ENCODE results near the gene SH3RF3. TPM values are rescaled to one million over a fixed set of nuclear protein-coding genes. Genes with fewer than 3 reads are reported as not detected.

The SH3RF3 gene
- polyA plus RNA-seq, 1 of the 3 experiments (the other 2 are of a cell fraction), result 1.9 TPM

DNA sequence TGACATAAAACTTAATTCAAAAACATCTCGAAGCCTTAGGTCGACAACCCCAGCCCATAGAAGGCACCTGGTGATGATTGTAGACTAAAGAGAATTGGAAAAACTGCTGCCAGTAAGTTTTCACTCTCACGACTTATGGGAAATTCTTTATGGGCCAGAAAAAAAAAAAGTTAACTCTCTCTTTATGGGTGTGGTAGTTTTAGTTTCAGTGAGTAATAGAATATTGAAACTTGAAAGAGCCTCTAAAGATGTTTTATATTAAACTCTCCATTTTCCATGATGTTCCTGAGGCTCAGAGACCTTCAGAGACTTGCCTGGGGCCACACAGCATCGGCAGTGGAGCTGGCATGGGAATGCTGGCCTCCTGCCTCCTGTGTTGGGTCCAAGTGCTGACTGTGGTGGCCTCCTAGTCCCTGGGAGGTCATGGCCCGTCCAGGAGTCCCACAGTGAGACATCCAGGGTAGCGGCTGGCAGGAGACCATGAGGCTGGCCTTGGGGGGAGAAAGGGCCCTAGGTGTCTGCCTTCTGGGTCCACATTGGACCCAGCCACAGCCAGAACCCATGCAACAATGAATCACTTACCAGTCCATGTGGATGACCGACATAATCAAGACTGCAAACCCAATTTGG, 325.9 kb downstream of the SH3RF3 start:
- no peaks in the 10 kb centered on the region for H3K79me2 ChIP-seq (ENCODE audit: insufficient read depth)
- peaks cover 0 to 23% of the 10 kb centered on the region in 2 experiments; a peak in 1 of 4 replicates for H3K4me1 ChIP-seq (ENCODE audit: control insufficient read depth in 1 of 2, insufficient read depth in 2 of 2, low read depth in 1 of 2, low read length in 1 of 2)
- ChIA-PET CTCF (no interaction called here), POLR2A (no interaction called here)
- no peak overlapping the region for H3K4me3 ChIP-seq (ENCODE audit: low read depth in 2 of 2, low read length in 1 of 2)
- no peak for DNase-seq
- H4K20me1 ChIP-seq (ENCODE audit: insufficient read depth), result no peaks in the 10 kb centered on the region
- no peak overlapping the region for H3K27ac ChIP-seq (ENCODE audit: low read depth in 2 of 2, low read length in 1 of 2)
- H3K4me2 ChIP-seq, result no peak overlapping the region
- no peaks in the 10 kb centered on the region for H3K9me3 ChIP-seq
- no peak overlapping the region for H2AFZ ChIP-seq (ENCODE audit: low read depth)
- 80% methylated on average over 6 of the region's 7 CpGs for WGBS (ENCODE audit: low lambda C conversion rate)
- H3K36me3 ChIP-seq (replicated peaks in 1 of 2; ENCODE audit: control insufficient read depth in 1 of 2, insufficient read depth in 2 of 2, low read length in 1 of 2), result peaks cover 4 to 6% of the 10 kb centered on the region in 2 experiments
- no peaks in the 10 kb centered on the region for H3F3A ChIP-seq (replicated peaks; ENCODE audit: insufficient read depth)
- no peaks in the 10 kb centered on the region for H3K9me2 ChIP-seq
- H3K27me3 ChIP-seq (ENCODE audit: insufficient read depth), result no peaks in the 10 kb centered on the region
- TF ChIP-seq MEF2A (IDR thresholded peaks at IDR 0.05; ENCODE audit: borderline replicate concordance, low read depth), result no peak
- no peak for TF ChIP-seq POLR2AphosphoS5 (IDR thresholded peaks at IDR 0.05; ENCODE audit: low read depth, low read length)
- TF ChIP-seq TCF12 (IDR thresholded peaks at IDR 0.05), result no peak
- TF ChIP-seq TAF1 (IDR thresholded peaks at IDR 0.05; ENCODE audit: borderline replicate concordance, low read depth, low read length), result no peak
- TF ChIP-seq, protein P1, sequence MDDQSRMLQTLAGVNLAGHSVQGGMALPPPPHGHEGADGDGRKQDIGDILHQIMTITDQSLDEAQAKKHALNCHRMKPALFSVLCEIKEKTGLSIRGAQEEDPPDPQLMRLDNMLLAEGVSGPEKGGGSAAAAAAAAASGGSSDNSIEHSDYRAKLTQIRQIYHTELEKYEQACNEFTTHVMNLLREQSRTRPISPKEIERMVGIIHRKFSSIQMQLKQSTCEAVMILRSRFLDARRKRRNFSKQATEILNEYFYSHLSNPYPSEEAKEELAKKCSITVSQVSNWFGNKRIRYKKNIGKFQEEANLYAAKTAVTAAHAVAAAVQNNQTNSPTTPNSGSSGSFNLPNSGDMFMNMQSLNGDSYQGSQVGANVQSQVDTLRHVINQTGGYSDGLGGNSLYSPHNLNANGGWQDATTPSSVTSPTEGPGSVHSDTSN (IDR thresholded peaks at IDR 0.05), result no peak
- TF ChIP-seq, protein P2, sequence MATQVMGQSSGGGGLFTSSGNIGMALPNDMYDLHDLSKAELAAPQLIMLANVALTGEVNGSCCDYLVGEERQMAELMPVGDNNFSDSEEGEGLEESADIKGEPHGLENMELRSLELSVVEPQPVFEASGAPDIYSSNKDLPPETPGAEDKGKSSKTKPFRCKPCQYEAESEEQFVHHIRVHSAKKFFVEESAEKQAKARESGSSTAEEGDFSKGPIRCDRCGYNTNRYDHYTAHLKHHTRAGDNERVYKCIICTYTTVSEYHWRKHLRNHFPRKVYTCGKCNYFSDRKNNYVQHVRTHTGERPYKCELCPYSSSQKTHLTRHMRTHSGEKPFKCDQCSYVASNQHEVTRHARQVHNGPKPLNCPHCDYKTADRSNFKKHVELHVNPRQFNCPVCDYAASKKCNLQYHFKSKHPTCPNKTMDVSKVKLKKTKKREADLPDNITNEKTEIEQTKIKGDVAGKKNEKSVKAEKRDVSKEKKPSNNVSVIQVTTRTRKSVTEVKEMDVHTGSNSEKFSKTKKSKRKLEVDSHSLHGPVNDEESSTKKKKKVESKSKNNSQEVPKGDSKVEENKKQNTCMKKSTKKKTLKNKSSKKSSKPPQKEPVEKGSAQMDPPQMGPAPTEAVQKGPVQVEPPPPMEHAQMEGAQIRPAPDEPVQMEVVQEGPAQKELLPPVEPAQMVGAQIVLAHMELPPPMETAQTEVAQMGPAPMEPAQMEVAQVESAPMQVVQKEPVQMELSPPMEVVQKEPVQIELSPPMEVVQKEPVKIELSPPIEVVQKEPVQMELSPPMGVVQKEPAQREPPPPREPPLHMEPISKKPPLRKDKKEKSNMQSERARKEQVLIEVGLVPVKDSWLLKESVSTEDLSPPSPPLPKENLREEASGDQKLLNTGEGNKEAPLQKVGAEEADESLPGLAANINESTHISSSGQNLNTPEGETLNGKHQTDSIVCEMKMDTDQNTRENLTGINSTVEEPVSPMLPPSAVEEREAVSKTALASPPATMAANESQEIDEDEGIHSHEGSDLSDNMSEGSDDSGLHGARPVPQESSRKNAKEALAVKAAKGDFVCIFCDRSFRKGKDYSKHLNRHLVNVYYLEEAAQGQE (IDR thresholded peaks at IDR 0.05; ENCODE audit: low read depth, low read length), result no peak
- TF ChIP-seq SIN3A (IDR thresholded peaks at IDR 0.05; ENCODE audit: borderline replicate concordance, low read depth, low read length), result no peak
- TF ChIP-seq GATA2 (CRISPR knock-in tag; IDR thresholded peaks at IDR 0.05), result no peak
- TF ChIP-seq, protein P3, sequence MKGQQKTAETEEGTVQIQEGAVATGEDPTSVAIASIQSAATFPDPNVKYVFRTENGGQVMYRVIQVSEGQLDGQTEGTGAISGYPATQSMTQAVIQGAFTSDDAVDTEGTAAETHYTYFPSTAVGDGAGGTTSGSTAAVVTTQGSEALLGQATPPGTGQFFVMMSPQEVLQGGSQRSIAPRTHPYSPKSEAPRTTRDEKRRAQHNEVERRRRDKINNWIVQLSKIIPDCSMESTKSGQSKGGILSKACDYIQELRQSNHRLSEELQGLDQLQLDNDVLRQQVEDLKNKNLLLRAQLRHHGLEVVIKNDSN (IDR thresholded peaks at IDR 0.05; ENCODE audit: borderline replicate concordance, low read depth), result no peak
- H3K9ac ChIP-seq, result no peak overlapping the region

Data from SK-N-SH (cell line).